Liver (tissue), 9 donors: ENCODE results near the gene INPP5J. TPM values are rescaled to one million over a fixed set of nuclear protein-coding genes. Genes with fewer than 3 reads are reported as not detected.

Source experiments
- DNase-seq: peaks from one replicate; pipeline ENCODE4 v3.0.0-alpha.2; 2017; ENCODE audit warnings: low spot score
- H3K27ac ChIP-seq, 2 donors: one replicate each; pipeline ENCODE4 v1.7.0; 2013; ENCODE audit warnings: inconsistent platforms in 2 of 2, low read length in 2 of 2, control low read depth in 1 of 2, low read depth in 1 of 2, mild to moderate bottlenecking in 1 of 2
- H3K27me3 ChIP-seq, 4 donors: one replicate each; pipeline versions ENCODE4 v1.6.1 to v1.7.0; 2013; ENCODE audit warnings: low read length in 3 of 4, inconsistent platforms in 1 of 4, mild to moderate bottlenecking in 1 of 4, moderate library complexity in 1 of 4; ENCODE audit not compliant: control insufficient read depth in 4 of 4, insufficient read depth in 4 of 4
- H3K36me3 ChIP-seq, 4 donors: one replicate each; pipeline versions ENCODE4 v1.6.1 to v1.7.0; 2013; ENCODE audit warnings: low read length in 3 of 4, mild to moderate bottlenecking in 3 of 4, low read depth in 1 of 4, moderate library complexity in 1 of 4; ENCODE audit not compliant: control insufficient read depth in 4 of 4, insufficient read depth in 3 of 4
- H3K4me1 ChIP-seq, 4 donors: one replicate each; pipeline versions ENCODE4 v1.6.1 to v1.7.0; 2013; ENCODE audit warnings: low read length in 3 of 4, mild to moderate bottlenecking in 3 of 4, moderate library complexity in 1 of 4; ENCODE audit not compliant: control insufficient read depth in 4 of 4, insufficient read depth in 4 of 4
- H3K4me3 ChIP-seq, 3 donors: one replicate each; pipeline versions ENCODE4 v1.6.1 to v1.7.0; 2013; ENCODE audit warnings: low read length in 3 of 3, control low read depth in 1 of 3, low read depth in 1 of 3, mild to moderate bottlenecking in 1 of 3
- H3K9ac ChIP-seq, 2 donors: one replicate each; pipeline ENCODE4 v1.7.0; 2013; ENCODE audit warnings: low read length in 2 of 2, mild to moderate bottlenecking in 2 of 2, moderate library complexity in 2 of 2, control low read depth in 1 of 2, low read depth in 1 of 2
- H3K9me3 ChIP-seq, 4 donors: one replicate each; pipeline versions ENCODE4 v1.6.1 to v1.7.0; 2013; ENCODE audit warnings: low read length in 3 of 4; ENCODE audit not compliant: control insufficient read depth in 4 of 4
- ATF3 ChIP-seq: IDR thresholded peaks from 2 replicates; pipeline ENCODE4 v1.6.1; 2016; ENCODE audit warnings: antibody characterized with exemption
- CTCF ChIP-seq: fragments of 150-350 bp; IDR thresholded peaks from 2 replicates; pipeline ENCODE4 v1.5.1; 2017; ENCODE audit warnings: improper control_type of control experiment, low read depth, low read length; ENCODE audit not compliant: missing input control
- EGR1 ChIP-seq, 2 donors: IDR thresholded peaks; 2 replicates each; pipeline ENCODE4 v1.6.1; 2016 to 2018; ENCODE audit warnings: antibody characterized with exemption in 2 of 2, low read depth in 2 of 2
- FOXA1 ChIP-seq: IDR thresholded peaks from 2 replicates; pipeline ENCODE4 v1.6.1; 2016; ENCODE audit warnings: antibody characterized with exemption
- FOXA2 ChIP-seq: IDR thresholded peaks from 2 replicates; pipeline ENCODE4 v1.6.1; 2016; ENCODE audit warnings: antibody characterized with exemption
- GABPA ChIP-seq, 2 donors: IDR thresholded peaks in 1 of 2; conservative IDR thresholded peaks in 1 of 2; 2 replicates each; pipeline ENCODE4 v1.6.1; 2016; ENCODE audit warnings: antibody characterized with exemption in 2 of 2, mild to moderate bottlenecking in 1 of 2, moderate library complexity in 1 of 2
- HNF4A ChIP-seq, 2 donors: conservative IDR thresholded peaks; 2 replicates each; pipeline ENCODE4 v1.6.1; 2016; ENCODE audit warnings: antibody characterized with exemption in 2 of 2, mild to moderate bottlenecking in 2 of 2
- HNF4G ChIP-seq: IDR thresholded peaks from 2 replicates; pipeline ENCODE4 v1.6.1; 2016; ENCODE audit warnings: antibody characterized with exemption
- JUND ChIP-seq, 2 donors: IDR thresholded peaks; 2 replicates each; pipeline ENCODE4 v1.6.1; 2016; ENCODE audit warnings: antibody characterized with exemption in 2 of 2
- MAX ChIP-seq: IDR thresholded peaks from 2 replicates; pipeline ENCODE4 v1.6.1; 2016; ENCODE audit warnings: antibody characterized with exemption
- NR2F2 ChIP-seq: IDR thresholded peaks from 2 replicates; pipeline ENCODE4 v1.6.1; 2016; ENCODE audit warnings: antibody characterized with exemption
- RAD21 ChIP-seq, 2 donors: IDR thresholded peaks; 2 replicates each; pipeline ENCODE4 v1.6.1; 2016; ENCODE audit warnings: antibody characterized with exemption in 2 of 2, mild to moderate bottlenecking in 2 of 2
- REST ChIP-seq: IDR thresholded peaks from 2 replicates; pipeline ENCODE4 v1.6.1; 2016; ENCODE audit warnings: antibody characterized with exemption, mild to moderate bottlenecking
- RXRA ChIP-seq, 2 donors: IDR thresholded peaks; 2 replicates each; pipeline ENCODE4 v1.6.1; 2017 to 2018; ENCODE audit warnings: antibody characterized with exemption in 2 of 2, mild to moderate bottlenecking in 1 of 2
- SP1 ChIP-seq: IDR thresholded peaks from 2 replicates; pipeline ENCODE4 v1.6.1; 2018; ENCODE audit warnings: antibody characterized with exemption, mild to moderate bottlenecking
- TAF1 ChIP-seq: conservative IDR thresholded peaks from 2 replicates; pipeline ENCODE4 v1.6.1; 2016; ENCODE audit warnings: antibody characterized with exemption, mild to moderate bottlenecking
- YY1 ChIP-seq: IDR thresholded peaks from 2 replicates; pipeline ENCODE4 v1.6.1; 2016; ENCODE audit warnings: antibody characterized with exemption, mild to moderate bottlenecking
- ZBTB33 ChIP-seq: IDR thresholded peaks from 2 replicates; pipeline ENCODE4 v1.6.1; 2016; ENCODE audit warnings: antibody characterized with exemption
- WGBS: extraction: QIAGEN DNeasy Blood & Tissue Kit; methylation state at CpG from one replicate; pipeline ENCODE4 v1.1.7; 2013; 5-methylcytosine and 5-hydroxymethylcytosine counted together
- polyA plus RNA-seq, 2 donors: library from polyadenylated mRNA; stranded (reverse) in 1 of 2; unstranded in 1 of 2; fragments of 200-250 nt in 1 of 2; fragments of >200 nt in 1 of 2; fragmentation: Nextera tagmentation in 1 of 2; extraction: Ambion mirVana in 1 of 2; gene quantifications; one replicate each; pipeline versions ENCODE4 v1.2.1 to v1.2.3, GENCODE V29; 2013 to 2015
- total RNA-seq, 2 donors: library from RNA; depleted of rRNA; stranded (reverse); fragments of >200 nt; gene quantifications; one replicate each; pipeline ENCODE4 v1.2.3, GENCODE V29; 2014
- donor health status: healthy.
- donor health status: healthy.
- donor health status: healthy.
- donor health status: healthy.
- donor health status: healthy.

Gene INPP5J
- total and polyA plus RNA-seq, 4 donors = 0.06 to 0.17 (median 0.11) TPM

- Histone ChIP-seq H3K27me3 (no peaks in the 10 kb centered on the region), H3K4me1 (peaks cover 11 to 32% (median 21%) of the 10 kb centered on the region in 4 donors), H3K9ac (peak overlapping the region in 1 of 2 donors; percentile 94), H3K27ac (peak overlapping the region; percentile 72 to 96), H3K36me3 (no peaks in the 10 kb centered on the region), H3K4me3 (peak overlapping the region; percentile 75 to 100 (median 80)), H3K9me3 (no peaks in the 10 kb centered on the region)
- TF ChIP-seq HNF4A (conservative IDR thresholded peaks at IDR 0.05) (peak; percentile 32 to 53), HNF4G (no peak)
- no peak for DNase-seq
These were observed 38.6 kb downstream of the INPP5J start for GRCh38 chr22:31161386-31161785.

- 12% methylated on average over 5 of the region's 5 CpGs for WGBS
- Histone ChIP-seq H3K9ac (no peak overlapping the region), H3K9me3 (no peaks in the 10 kb centered on the region), H3K4me1 (peaks cover 13 to 37% (median 23%) of the 10 kb centered on the region in 4 donors), H3K27me3 (no peaks in the 10 kb centered on the region), H3K4me3 (peak overlapping the region; percentile 14 to 75 (median 24)), H3K36me3 (no peaks in the 10 kb centered on the region), H3K27ac (peak overlapping the region; percentile 72 to 96)
- no peak for TF ChIP-seq HNF4G
- peak; percentile 39 to 45 for TF ChIP-seq RXRA (IDR thresholded peaks at IDR 0.05)
- peak in 1 of 2 donors; percentile 11 for TF ChIP-seq JUND (IDR thresholded peaks at IDR 0.05)
- TF ChIP-seq RAD21 (IDR thresholded peaks at IDR 0.05) = no peak
- TF ChIP-seq SP1 = peak; percentile 29
- TF ChIP-seq YY1 = peak; percentile 27
- no peak for TF ChIP-seq TAF1
- TF ChIP-seq CTCF = no peak
- no peak for TF ChIP-seq NR2F2
- no peak for TF ChIP-seq ATF3
- TF ChIP-seq GABPA (IDR thresholded peaks at IDR 0.05 in 1 of 2, conservative IDR thresholded peaks at IDR 0.05 in 1 of 2) = peak in 1 of 2 donors; percentile 37
- no peak for TF ChIP-seq FOXA2
- peak; percentile 20 for TF ChIP-seq MAX
- TF ChIP-seq FOXA1 = no peak
- TF ChIP-seq EGR1 (IDR thresholded peaks at IDR 0.05; ENCODE audit: low read depth in 2 of 2) = no peak
- peak; percentile 48 to 58 for TF ChIP-seq HNF4A (conservative IDR thresholded peaks at IDR 0.05)
- no peak for TF ChIP-seq REST
- TF ChIP-seq ZBTB33 = no peak
- DNase-seq = no peak
These were observed 39.4 kb downstream of the INPP5J start for GRCh38 chr22:31162015-31162765.
